Stomach (tissue), 4 donors: ENCODE results near the gene ABCC5.

Experiments used
- CTCF ChIP-seq, 7 experiments: fragments of 450-650 bp in 4 of 7; fragments of 200-600 bp in 3 of 7; sonication (generic) in 3 of 7; IDR thresholded peaks; one replicate each; pipeline ENCODE4 v1.5.1; 2016 to 2019; ENCODE audit warnings: antibody characterized with exemption in 7 of 7, control low read depth in 2 of 7, mild to moderate bottlenecking in 1 of 7
- POLR2A ChIP-seq, 4 donors: fragments of 450-650 bp; IDR thresholded peaks; one replicate each; pipeline ENCODE4 v1.6.1; 2016; ENCODE audit warnings: antibody characterized with exemption in 4 of 4, control low read depth in 2 of 4, mild to moderate bottlenecking in 1 of 4, moderate library complexity in 1 of 4

DNA sequence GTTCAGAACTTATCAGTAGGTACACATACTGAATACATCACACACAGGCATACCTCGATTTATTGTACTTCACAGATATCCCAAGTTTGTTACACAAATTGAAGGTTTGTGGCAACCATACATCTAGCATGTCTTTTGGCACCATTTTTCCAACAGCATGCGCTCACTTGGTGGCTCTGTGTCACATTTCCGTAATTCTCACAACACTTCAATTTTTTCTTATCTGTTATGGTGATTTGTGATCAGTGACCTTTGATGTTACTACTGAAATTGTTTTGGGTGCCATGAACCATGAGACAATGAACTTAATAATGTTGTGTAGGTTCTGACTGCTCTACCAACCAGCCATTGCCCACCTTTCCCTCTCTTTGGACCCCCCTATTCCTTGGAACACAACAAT is 143.8 kb downstream of the ABCC5 start:
- TF ChIP-seq POLR2A (IDR thresholded peaks at IDR 0.05) = no peak
- TF ChIP-seq CTCF (IDR thresholded peaks at IDR 0.05) = no peak
